Stimulated activated CD8-positive, alpha-beta memory T cell treated with anti-CD3 and anti-CD28 coated beads, Interleukin-2, amount 100 ng/mL, for 48 hours (primary cell): ENCODE data around the gene CEBPE.

Experiments
- DNase-seq, 2 donors: peaks; one replicate each; pipeline ENCODE4 v3.0.0-alpha.2; 2020; ENCODE audit warnings: low read depth in 2 of 2

The CEBPE gene

GRCh38 chr14:23118506-23119362 is at the start of gene CEBPE:
TSS of gene CEBPE (minus strand) at chr14:23119255. CDS start at chr14:23119091, 164 bp downstream.
- no peak for DNase-seq

- no peak for DNase-seq
Measured at GRCh38 chr14:23168246-23168645, 49.2 kb upstream of the CEBPE start.

- no peak for DNase-seq
Measured at GRCh38 chr14:23167116-23167847, 48.2 kb upstream of the CEBPE start.

GRCh38 chr14:23164949-23165348 is 45.9 kb upstream of the CEBPE start:
- DNase-seq = no peak

- no peak for DNase-seq
Measured at GRCh38 chr14:23164250-23164649, 45.2 kb upstream of the CEBPE start.

- DNase-seq = no peak
Measured at GRCh38 chr14:23163830-23164229, 44.8 kb upstream of the CEBPE start.

GRCh38 chr14:23162800-23163199 is 43.7 kb upstream of the CEBPE start:
- no peak for DNase-seq

GRCh38 chr14:23162005-23162404 is 43.0 kb upstream of the CEBPE start:
- DNase-seq = no peak

GRCh38 chr14:23160924-23161522 is 42.0 kb upstream of the CEBPE start:
- DNase-seq = no peak

GRCh38 chr14:23159532-23159931 is 40.5 kb upstream of the CEBPE start:
- DNase-seq = no peak

- DNase-seq = no peak
Measured at GRCh38 chr14:23158779-23159178, 39.7 kb upstream of the CEBPE start.

GRCh38 chr14:23154964-23155587 is 36.0 kb upstream of the CEBPE start:
- no peak for DNase-seq

- DNase-seq = no peak
Measured at GRCh38 chr14:23153851-23154796, 35.1 kb upstream of the CEBPE start.

- DNase-seq = no peak
Measured at GRCh38 chr14:23151342-23151741, 32.3 kb upstream of the CEBPE start.

GRCh38 chr14:23149745-23150144 is 30.7 kb upstream of the CEBPE start:
- DNase-seq = no peak

- no peak for DNase-seq
Measured at GRCh38 chr14:23148591-23149249, 29.7 kb upstream of the CEBPE start.

- no peak for DNase-seq
Measured at GRCh38 chr14:23147676-23148075, 28.6 kb upstream of the CEBPE start.

GRCh38 chr14:23146980-23147379 is 27.9 kb upstream of the CEBPE start:
- DNase-seq = no peak

GRCh38 chr14:23146351-23146910 is 27.4 kb upstream of the CEBPE start:
- no peak for DNase-seq

- no peak for DNase-seq
Measured at GRCh38 chr14:23145794-23146350, 26.8 kb upstream of the CEBPE start.
